CD4-positive, alpha-beta T cell treated with Interleukin-15 for 1 hour (primary cell): ENCODE results near the gene NRBF2.
"Not testable (repeated sequence)": the region's sequence is repeated elsewhere in the genome, so short reads cannot be mapped to it uniquely, and the experiment has no call there.

Experiments used
- DNase-seq: peaks from one replicate; pipeline ENCODE4 v3.0.0-alpha.2; 2020

The NRBF2 gene

DNA sequence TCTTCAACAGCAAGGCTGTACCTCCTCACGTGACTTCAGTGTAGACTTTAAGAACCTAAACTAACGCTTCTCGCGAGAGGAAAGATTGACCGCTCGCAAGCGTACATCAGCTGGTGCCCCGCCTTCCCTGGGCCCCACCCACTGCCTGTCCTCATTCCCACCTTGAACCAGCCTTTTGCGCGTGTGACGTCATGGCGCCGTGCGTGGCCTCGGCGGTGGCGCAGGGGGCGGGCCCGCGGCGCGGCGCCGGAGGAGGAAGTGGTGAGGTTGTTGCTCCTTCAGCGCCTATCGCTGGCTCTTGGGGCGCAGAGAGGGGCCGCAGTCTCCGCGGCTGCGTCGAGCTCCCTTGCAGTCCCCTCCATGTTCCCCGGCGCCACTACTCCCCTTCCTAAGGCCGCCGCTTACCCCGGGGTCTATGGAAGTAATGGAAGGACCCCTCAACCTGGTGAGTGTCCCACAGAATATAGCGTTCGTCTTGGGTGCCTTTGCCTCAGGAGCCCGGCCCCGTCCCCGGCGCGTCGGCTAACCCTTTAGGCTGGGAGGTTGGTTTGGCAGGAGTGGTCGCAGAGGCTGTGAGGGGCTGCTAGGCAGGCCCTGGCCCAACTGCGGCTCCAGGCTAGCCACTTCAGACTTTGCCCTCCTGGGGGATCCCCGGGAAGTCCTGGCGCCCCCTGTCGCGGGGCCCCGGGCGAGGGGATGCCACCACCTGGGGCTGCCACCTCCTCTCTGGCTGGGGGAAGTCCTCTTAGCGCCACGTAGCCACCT, at the start of gene NRBF2:
Gene NRBF2, plus strand, starts transcription at position 273 of the 765 bp plus-strand sequence. Its CDS starts 143 bp downstream, at position 416.
- peak; percentile 98 for DNase-seq

DNA sequence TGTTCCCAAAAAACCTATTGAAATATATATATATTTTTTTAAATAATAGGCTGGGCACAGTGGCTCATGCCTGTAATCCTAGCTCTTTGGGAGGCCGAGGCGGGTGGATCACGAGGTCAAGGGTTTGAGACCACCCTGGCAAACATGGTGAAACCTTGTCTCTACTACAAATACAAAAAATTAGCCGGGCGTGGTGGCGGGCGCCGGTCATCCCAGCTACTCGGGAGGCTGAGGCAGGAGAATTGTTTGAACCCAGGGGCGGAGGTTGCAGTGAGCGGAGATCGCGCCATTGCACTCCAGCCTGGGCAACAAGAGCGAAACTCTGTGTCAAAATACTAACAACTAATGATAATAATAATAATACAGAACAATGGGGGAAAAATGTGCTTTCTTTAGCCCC, 49.7 kb upstream of the NRBF2 start:
- DNase-seq: not testable (repeated sequence)

DNA sequence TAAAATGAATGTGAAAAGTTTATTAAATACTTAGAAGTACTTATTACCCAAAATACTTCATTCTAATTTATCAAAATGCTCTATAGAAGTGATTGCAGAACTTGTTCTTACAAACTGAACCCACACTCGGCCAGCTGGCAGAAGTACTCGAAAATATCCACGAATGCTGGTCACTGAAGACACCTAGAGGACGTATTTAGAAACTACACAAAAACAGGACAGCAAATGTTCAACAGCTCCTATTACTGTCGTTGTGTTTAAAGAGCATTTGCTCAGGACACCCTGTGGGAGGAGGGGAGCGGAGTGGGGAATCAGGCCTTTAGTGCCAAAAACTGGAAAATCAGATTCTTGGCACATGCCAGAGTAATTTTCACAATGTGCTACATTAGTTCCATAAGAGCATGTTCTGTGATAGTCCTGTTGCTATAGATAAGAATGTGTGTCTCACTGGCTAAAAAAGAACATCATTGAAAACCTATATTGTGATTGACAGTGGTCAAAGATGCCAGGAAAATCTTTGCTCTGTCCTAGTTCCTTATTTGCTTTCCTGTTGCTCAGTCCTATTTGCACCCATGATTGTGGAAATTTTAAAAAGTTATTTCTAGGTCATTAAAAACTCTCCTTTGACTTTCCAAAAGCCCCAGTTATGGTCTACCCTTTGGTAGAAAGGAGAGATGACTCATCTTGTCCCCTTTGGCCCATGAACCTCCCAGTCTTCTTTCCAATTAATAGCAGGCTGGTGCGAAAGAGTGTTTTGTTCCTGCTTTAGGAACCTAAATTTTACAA, 49.0 kb upstream of the NRBF2 start:
- DNase-seq: peak; percentile 43

DNA sequence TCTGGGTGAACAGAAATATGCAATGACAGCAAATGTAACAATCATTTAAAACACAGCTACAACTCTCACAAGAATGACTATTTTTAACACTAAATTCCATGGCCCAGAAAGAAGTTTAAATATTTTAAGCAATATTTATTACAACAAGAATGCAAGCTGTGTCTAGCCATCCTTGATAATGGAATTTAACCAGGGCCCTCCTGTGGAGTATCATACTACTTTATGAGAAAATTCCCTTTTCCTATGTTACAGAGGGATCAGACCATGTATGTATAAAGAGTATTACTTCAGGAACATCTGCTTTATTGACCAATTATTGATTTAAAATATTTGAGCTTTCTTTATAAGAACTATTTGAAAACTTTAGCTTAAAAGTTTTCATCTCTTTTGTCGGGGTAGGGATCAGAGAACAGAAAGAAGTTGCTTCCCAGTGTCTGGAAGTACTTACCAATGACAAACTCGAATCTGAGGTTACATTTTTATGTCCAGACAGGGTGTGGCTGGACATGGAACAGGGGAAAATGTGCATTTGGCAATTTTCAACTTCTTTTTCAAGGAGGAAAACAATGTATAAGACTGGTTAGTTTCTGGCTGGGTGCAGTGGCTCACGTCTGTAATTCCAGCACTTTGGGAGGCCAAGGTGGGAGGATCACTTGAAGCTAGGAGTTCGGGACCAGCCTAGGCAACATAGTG, 48.3 kb upstream of the NRBF2 start:
- DNase-seq: no peak

DNA sequence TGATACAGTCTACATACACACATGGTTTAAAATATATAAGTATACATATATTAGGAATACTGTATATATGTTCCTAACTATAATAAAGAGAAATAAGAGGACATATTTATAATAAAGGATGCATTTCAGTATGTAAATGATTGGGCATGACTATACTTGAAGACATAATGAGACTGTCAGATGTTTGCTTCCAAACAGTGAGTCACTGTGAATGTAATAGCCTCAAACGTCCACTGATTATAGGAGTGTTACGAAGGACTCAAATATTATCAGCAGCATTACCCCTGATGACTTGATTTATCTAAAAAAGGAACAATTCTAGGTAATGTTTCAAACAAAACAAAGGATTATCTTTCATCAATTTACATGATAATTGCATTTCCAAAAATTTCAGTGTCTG, 39.9 kb upstream of the NRBF2 start:
- no peak for DNase-seq

DNA sequence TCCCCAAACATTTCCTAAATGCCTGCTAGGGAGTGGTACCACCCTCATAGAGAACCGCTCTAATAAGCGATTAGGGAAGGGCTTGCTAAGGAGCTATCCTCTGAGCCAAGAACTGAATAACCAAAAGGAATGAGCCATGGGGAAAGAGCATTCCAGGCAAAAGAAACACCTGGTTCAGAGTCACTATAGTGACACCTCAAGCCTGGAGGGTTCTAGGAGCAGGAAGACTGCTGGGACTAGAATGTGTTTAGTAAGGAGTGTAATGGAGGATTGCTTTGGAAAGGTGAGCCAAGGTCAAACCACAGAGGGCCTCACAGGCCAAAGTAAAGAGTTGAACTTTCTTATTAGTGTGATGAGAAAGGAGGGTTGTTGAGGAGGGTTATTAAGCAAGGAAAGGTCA, 38.7 kb upstream of the NRBF2 start:
- no peak for DNase-seq

DNA sequence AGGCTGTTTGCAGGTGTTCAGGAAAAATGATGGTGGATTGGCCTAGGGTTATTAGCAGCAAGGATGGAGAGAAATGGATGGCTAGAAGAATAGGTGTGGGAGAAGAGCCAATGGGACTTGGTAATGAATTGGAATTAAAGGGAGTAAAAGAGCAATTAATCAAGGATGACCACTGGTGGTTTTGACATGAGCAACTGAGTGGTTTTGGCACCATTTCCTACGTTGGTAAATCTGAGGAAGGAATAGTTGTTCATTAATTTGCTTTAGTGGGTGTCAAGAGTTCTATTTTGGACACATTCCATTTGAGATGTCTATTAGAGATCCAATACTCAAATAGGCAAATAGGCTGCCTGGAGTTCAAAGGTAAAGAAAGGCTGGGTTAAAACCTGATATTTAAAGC, 38.2 kb upstream of the NRBF2 start:
- no peak for DNase-seq

DNA sequence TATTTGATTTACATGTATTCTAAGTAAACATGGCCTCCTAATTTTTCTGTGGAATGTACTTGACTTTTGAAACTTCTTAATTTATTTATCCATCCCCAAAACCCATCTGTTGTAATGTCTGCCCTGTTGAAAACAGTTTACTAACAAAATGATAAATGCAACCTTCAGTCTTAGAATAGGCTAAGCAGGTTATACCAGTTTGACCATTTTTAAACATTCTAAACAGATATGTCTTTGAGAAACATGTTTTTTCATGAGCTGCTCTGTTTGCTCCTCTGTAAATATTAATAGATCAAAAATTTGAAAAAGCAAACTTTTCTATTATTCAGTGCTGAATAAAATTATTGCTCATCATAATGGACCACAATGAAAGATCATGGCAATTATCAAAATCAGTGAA, 33.4 kb upstream of the NRBF2 start:
- no peak for DNase-seq

DNA sequence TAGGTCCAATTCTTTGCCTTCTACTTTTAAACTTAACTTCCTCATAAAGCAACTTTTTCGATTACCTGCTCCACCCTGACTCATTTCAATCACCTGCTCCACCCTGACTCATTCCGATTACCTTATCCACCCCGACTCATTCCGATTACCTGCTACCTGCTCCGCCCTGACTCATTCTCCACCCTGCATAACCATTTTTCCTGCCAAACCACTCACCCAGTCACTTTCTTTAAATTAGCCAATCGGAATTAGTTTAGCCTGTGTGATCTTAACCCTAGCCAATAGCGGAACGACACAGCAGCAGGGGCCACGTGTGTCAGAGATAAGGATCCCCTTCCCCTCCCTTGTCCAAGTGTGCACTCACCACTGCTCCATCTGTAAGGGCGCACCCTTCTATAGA, 32.0 kb upstream of the NRBF2 start:
- not testable (repeated sequence) for DNase-seq

DNA sequence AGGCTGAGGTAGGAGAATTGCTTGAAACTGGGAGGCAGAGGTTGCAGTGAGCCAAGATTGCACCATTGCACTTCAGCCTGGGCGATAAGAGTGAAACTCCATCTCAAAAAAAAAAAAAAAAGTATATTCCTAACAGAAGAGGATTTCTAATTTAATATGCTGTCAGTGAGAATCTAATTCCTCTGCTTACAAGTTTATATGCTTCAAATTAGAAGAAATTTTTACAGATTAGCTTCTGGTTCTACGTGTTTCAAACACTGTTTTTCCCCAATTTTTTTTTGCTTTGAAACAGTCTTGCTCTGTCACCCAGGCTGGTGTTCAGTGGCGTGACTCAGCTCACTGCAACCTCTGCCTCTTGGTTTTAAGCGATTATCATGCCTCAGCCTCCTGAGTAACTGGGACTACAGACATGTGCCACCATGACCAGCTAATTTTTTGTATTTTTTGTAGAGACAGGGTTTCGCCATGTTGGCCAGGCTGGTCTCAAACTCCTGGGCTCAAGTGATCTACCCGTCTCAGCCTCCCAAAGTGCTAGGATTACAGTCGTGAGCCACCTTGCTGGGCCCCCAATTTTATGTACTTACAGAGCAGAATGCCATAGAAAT, 30.7 kb upstream of the NRBF2 start:
- not testable (repeated sequence) for DNase-seq

DNA sequence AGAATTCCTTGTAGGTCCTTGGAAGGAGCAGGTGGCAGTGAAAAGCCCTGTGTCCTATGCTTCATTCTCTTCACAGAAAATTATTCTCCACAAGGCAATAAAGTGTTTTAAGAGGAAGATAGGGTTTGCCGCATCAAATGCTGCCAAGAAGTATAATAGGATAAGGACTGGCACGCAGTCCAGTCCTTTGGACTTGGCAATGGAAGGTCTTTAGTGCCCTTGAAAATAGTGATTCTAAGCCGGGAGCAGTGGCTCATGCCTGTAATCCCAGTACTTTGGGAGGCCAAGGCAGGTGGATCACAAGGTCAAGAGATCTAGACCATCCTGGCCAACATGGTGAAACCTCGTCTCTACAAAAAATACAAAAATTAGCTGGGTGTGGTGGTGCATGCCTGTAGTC, 29.9 kb upstream of the NRBF2 start:
- not testable (repeated sequence) for DNase-seq

DNA sequence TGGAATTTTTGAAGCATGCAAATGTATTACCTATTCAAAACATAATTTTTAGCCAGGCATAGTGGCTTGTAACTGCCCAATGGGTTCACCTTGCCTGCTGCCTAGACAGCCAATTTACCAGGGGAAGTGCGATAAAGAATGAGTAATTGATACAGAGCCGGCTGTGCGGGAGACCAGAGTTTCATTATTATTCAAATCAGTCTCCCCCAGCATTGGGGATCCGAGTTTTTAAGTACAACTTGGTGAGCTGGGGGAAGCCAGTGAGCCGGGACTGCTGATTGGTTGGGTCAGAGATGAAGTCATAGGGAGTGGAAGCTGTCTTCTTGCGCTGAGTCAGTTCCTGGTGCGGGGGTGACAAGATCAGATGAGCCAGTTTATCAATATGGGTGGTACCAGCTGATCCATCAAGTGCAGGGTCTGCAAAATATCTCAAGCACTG, 29.1 kb upstream of the NRBF2 start:
- DNase-seq: no peak

DNA sequence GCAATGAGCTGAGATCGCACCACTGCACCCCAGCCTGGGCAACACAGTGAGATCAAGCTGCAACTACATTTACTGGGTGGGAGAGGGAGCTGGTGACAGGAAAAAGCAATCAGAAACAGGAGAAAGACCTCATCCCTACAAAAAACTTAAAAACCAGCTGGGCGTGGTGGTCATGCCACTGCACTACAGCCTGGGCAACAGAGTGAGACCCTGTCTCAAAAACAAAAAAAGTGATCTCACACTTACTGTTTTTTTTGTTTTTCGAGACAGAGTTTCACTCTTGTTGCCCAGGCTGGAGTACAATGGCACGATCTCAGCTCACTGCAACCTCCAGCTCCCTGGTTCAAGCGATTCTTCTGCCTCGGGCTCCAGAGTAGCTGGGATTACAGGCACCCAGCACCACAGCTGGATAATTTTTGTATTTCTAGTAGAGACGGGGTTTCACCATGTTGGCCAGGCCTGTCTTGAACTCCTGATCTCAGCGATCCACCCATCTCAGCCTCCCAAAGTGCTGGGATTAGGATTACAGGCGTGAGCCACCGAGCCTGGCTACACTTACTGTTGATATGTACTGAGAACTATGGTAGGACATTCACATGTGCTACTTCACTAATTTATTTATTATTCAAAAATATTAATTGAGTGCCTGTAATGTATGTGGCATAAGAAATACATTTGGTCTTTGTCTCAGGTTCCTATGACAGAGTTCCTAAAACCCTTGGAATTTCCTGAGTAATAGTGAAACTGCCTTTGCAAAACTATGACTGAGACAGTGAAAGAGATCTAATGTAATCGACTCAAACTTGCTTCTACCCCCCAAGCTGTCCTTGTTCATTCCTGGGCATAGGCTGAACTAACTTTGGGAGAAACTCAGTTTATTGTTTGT, 27.7 kb upstream of the NRBF2 start:
- DNase-seq: no peak

DNA sequence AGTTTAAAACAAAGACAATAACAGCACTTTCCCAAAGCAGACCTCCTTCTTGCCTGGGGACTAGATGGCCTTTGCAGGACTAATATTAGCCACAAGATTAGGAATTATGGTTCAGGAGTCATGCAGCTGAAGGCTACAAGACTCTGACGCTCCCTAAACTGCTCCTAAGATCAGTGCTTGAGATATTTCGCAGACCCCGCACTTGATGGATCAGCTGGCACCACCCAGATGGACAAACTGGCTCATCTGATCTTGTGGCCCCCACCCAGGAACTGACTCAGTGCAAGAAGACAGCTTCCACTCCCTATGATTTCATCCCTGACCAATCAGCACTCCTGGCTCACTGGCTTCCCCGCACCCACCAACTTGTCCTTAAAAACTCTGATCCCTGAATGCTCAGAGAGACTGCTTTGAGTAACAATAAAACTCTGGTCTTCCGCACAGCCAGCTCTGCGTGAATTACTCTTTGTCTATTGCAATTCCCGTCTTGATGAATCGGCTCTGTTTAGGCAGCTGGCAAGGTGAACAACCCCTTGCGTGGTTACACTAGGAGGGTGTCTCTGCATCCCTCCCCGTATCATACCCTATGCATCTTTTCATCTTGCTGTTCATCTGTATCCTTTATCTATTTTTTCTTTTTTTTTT, 26.9 kb upstream of the NRBF2 start:
- no peak for DNase-seq

DNA sequence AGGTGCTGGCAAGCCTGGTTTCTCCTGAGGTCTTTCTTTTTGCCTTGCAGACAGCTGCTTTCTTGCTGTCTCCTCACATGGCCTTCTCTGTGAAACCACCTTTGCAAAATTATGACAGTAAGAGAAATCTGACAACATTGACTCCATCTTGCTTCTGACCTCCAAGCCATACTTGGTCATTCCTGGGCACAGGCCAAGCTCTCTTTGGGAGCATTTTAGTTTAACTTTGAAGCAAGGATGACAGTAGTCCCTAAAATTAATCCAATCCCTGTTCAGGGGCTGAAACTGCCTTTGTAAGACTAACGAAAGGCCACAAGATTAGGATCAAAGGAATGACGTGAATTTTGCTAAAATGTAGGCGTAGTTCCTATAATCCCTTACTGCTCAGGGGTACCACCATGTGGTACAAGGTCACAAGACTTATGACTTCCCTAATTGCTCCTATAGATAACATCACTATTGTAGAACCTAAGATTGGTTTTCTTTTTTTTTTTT, 25.1 kb upstream of the NRBF2 start:
- DNase-seq: no peak

DNA sequence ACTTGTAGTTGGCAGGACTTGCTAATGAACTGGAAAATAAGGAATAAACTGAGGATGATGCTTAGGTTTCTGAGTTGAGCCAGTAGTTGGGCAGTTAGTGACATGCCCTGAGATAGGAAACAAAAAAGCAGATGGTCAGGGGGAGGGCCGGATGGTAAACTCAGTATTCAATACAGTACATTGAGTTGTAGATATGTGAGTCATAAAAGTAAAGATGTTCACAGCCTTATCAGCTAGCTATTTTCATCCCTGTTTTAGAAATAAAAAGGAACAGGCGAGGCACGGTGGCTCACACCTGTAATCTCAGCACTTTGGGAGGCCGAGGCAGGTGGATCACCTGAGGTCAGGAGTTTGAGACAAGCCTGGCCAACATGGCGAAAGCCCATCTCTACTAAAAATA, 22.2 kb upstream of the NRBF2 start:
- DNase-seq: no peak

DNA sequence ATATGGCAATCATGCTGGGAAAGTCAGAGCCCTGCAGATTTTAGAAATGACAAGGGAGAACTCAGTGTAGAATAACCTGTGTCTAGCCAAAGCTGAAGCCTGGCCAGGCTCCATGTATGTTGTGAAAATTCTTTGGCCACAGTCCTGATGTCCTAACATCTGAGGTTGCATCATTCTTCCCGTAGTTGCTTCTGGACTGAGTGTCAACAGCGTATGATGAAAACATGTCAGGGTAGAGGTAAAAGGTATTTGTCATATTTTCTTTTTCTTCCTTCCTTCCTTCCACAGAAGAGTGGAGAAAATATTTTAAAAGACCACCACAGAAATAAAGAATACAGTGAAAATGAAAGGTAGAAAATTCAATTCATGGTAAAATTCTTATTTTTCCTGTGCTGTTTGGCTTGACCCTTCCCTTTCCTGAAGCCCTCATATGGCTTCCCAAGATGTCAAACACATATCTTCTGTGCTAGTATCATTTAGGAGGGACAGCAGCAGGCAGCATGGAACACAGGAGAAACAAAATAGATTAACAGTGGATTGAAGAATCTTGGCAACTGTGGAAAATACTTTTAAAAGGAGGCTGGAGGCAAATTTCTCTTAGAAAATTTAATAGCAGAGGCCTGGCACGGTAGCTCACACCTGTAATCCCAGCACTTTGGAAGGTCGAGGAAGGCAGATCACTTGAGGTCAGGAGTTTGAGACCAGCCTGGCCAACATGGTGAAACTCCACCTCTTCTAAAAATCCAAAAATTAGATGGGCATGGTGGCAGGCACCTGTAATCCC, 18.9 kb upstream of the NRBF2 start:
- no peak for DNase-seq

DNA sequence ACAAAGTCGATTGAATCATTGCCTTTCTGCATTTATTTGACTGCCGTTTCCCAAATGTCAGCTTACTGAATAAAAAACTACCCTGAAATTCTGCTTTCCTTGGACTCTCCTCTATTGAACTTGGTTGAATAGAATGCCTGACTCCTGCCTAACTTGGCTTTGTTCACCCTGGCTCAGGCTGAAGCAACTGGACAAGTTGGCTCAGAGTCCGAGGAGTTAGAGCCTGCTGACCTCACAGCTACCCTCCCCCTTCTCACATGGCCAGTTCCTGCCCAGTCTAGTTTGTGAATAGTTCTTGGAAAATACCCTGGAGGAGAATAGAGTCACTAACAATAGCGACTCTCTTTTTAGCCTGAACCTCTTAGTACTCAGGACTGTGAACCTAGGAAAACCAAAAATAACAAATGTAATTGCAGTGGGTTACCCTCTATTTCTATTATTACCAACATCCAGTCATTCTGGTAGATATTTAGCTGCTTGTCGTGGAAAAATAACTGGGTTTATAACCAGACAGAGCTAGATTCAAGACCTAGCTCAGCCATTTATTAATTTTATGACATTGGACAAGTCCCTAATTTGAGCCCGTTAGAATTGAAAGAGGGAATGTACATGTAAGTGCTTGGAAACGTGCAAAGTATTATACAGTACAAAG, 17.3 kb upstream of the NRBF2 start:
- DNase-seq: no peak

DNA sequence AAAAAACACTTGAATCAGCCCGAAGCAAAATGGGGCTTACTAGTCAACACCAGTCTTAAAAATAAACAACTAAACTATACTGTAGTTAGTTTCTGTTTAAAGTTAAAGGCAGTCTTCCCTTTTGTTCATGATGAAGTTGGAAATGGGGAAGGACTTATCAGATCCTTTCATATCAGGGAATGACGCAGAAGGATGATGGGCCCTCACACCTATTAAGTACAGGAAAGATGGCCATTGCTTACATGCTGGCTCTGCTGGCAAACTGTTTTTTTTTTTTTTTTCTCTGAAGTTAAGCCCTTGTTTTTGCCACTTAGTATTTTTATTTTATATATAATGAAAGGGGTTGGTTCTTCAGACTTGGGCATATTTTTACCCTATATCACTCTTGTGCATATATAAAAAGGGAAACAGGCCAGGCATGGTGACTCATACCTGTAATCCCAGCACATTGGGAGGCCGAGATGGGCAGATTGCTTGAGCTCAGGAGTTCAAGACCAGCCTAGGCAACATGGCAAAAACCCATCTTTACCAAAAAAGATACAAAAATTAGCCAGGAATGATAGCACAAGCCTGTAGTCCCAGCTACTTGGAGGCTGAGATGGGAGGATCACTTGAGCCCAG, 16.6 kb upstream of the NRBF2 start:
- no peak for DNase-seq

DNA sequence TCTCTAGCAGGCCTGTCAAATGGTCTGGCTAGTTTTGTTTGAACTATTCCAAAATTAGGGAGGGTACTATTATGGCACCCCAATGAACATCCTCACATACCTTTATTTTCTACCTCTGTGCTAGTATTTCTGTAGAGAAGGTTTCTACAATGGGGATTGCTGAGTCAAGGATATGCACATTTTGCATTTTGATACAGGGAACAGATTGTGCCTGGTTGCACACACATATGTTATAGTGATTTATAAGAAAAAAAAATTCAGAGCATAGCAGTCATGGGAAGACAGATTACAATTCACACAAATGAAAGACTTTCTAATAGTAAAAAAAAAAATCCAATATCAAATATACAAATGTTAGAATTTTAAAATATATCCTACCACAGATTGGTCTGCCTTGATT, 14.1 kb upstream of the NRBF2 start:
- no peak for DNase-seq
